Uterus (tissue), 2 donors: ENCODE measurements around the gene PLP1.

Experiments
- CTCF ChIP-seq, 4 experiments: fragments of 200-600 bp in 2 of 4; fragments of 450-650 bp in 2 of 4; sonication (generic) in 2 of 4; IDR thresholded peaks; one replicate each; pipeline ENCODE4 v1.5.1; 2016 to 2019; ENCODE audit warnings: antibody characterized with exemption in 4 of 4, mild to moderate bottlenecking in 2 of 4, moderate library complexity in 1 of 4
- POLR2A ChIP-seq, 2 donors: fragments of 450-650 bp; IDR thresholded peaks; one replicate each; pipeline ENCODE4 v1.6.1; 2016; ENCODE audit warnings: antibody characterized with exemption in 2 of 2, mild to moderate bottlenecking in 1 of 2, moderate library complexity in 1 of 2

- no peak for TF ChIP-seq CTCF (IDR thresholded peaks at IDR 0.05)
- TF ChIP-seq POLR2A (IDR thresholded peaks at IDR 0.05) = no peak
Observed at GRCh38 chrX:103800318-103800717, 23.7 kb downstream of the PLP1 start.
